NCI-H524 treated with DMSO at 0.1 percent for 48 hours (cell line): ENCODE data around the gene FARP2.
"Not testable (repeated sequence)": the region's sequence is repeated elsewhere in the genome, so short reads cannot be mapped to it uniquely, and the experiment has no call there.

Experiments used
- DNase-seq: peaks from one replicate; lab custom pipeline; 2025; lab: John Stamatoyannopoulos, UW

Gene FARP2

GRCh38 chr2:241399941-241400922, 44.1 kb downstream of the FARP2 start:
- no peak for DNase-seq

DNA sequence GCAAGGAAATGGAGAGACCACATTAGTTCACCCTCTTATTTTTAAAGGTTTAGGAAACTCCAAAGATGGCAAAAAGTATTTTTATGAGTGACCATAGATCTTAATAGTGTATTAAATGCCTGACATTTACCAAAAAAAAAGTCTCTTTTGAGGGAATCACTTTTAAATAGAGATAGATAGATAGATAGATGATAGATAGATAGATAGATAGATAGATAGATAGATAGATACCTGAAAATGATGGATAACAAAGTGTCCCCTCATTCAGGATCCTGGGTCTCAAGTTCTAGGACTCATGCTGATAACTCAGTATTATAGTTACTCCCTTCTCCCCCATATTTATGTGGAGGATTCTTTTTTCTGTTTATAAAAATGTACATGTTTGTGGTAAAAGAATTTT, 52.8 kb downstream of the FARP2 start:
- no peak for DNase-seq

- DNase-seq: no peak
These were observed 54.7 kb downstream of the FARP2 start for GRCh38 chr2:241410739-241411176.

- peak; percentile 11 for DNase-seq
These were observed 56.1 kb downstream of the FARP2 start for GRCh38 chr2:241412144-241412543.

DNA sequence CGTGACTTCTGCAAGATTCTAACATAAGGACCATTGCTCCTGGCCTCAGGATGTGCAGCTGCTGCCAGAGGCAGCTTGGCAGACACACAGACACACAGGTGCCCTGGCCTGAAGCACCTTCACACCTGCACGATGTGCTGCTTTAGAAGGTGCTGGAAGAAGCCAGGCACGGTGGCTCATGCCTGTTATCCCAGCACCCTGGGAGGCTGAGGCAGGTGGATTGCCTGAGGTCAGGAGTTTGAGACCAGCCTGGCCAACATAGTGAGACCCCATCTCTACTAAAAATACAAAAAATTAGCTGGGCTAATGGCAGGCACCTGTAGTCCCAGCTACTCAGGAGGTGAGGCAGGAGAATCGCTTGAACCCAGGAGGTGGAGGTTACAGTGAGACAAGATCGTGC, 57.4 kb downstream of the FARP2 start:
- DNase-seq: not testable (repeated sequence)

DNA sequence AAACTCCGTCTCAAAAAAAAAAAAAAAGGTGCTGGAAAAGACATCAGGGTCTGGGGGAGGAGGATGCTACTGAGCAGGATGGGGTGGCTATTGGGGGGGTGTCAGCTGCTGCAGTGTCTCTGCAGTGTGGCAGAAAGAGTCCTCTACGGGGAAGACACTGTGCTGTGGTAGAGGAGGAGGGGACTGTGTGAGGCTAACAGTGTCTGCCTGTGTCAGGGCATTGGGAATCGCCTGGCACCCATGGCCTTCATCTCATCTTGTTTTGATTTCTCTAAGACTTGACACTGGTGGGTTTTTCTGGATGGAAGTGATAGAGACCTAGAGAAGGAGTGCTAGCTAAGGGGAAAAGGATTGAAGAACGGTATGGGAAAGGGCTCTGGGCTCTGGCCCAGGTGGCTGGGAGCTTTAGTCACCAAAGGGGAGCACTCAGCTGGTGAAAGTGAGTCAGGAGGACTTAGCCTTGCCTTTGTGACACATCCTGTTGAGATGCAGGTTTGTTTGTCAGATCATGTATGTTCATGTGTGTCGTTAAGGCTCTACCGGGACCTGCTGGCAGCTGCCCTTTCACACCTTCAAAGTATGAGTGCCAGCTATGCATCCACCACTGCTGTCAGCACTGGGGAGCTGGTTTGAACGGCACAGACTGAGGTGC, 58.0 kb downstream of the FARP2 start:
- no peak for DNase-seq

- DNase-seq: no peak
These were observed 59.1 kb downstream of the FARP2 start for GRCh38 chr2:241415196-241415595.

- no peak for DNase-seq
These were observed 61.5 kb downstream of the FARP2 start for GRCh38 chr2:241417626-241418025.

DNA sequence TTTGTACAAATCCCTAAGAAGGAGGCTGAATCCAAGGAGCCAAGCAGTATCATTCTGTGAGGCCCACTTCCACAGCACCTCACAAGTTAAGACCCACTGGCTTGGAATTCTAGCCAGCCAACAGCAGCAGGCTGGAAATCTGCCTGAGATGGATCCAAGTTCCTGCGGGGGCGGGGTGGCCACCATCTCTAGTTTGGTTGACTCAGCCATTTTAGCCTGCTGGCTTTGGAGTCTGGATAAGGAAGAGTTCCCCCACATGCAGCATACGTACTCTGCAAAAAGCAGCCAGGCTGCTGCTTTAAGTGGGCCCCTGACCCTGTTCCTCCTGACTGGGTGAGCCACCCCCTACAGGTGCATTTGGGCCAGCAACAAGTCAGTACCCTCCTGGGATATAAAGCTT, 65.2 kb downstream of the FARP2 start:
- DNase-seq: no peak

DNA sequence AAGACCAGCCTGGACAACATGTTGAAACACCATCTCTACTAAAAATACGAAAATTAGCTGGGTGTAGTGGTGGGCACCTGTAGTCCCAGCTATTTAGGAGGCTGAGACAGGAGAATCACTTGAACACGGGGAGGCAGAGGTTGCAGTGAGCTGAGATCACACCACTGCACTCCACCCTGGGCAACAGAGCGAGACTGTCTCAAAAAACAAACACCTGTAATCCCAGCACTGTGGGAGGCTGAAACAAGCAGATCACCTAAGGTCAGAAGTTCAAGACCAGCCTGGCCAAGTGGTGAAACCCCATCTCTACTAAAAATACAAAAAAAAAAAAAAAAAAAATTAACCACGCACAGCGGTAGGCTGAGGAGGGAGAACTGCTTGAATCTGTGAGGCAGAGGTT, 65.9 kb downstream of the FARP2 start:
- DNase-seq: not testable (repeated sequence)

- DNase-seq: no peak
These were observed 66.3 kb downstream of the FARP2 start for GRCh38 chr2:241422350-241422749.

- DNase-seq: not testable (repeated sequence)
These were observed 67.4 kb downstream of the FARP2 start for GRCh38 chr2:241423489-241423888.

GRCh38 chr2:241425368-241425767, 69.3 kb downstream of the FARP2 start:
- no peak for DNase-seq

- no peak for DNase-seq
These were observed 74.1 kb downstream of the FARP2 start for GRCh38 chr2:241430178-241430577.

DNA sequence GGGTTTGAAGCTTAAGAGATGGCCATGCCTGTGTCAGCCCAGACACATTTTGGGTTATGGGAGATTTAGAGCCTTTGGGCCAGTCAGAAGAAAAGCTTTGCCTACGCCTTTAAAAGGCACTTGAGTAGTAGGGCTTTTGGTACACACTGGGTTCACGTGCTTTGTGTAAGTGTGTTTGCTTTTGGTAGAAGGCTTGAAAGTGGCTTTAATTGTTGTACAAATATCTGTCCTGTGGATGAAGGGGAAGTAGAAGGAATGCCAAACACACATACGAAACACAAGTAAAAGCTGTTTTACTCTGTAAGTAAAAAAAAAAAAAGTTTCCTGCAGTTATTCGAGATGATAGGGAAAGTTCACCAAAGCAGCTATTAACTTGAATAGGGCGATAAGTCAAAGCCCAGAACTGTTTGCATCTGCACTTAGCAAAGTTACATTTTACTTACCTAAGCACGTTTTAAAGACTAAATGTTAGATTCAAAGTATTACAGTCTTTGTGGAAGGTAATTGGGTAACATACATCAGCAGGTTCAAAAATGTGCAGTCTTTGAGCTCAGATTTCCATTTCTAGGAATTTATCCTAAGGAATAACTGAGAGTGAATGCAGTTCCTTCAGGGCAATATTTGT, 76.9 kb downstream of the FARP2 start:
- no peak for DNase-seq

GRCh38 chr2:241437179-241437578, 81.1 kb downstream of the FARP2 start:
- DNase-seq: no peak

DNA sequence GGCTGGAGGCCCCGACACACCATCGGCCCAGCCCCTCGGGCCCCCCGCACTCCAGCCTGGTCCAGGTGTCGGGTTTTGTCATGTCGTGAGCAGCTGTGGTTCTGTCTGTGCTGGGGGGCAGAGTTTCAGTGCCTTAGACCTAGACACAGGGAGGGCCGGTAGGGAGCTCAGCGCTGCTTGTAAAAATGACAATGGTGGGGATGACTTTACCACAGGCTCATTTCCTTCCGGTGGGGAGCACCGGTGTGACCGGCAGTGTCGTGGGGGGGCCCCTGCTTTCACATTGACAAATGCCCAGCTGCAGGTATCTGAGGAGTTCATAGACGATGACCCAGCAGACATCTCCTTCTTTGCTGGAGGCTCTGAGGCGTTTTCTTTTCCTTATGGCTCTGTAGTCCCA, 85.4 kb downstream of the FARP2 start:
- no peak for DNase-seq

GRCh38 chr2:241443486-241444223, 87.6 kb downstream of the FARP2 start:
- DNase-seq: no peak

DNA sequence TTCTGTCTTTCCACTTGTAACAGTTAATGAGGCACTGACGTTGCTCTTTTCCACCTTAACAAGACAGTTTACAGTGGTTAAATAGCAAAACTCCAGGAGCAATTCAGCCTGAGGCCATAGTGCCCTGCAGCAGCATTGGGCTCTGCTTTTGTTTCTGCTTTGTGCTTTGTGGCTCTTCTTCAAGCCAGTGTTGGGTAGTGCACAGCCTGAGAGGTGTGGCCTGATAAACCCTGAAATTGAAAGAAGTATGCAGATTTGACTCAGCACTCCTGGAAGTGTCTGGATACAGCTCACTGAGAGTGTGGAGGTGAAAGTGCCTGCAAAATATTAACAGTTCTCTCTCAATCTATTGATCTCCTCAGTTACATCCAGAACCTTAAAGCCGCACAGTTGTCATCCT, 89.3 kb downstream of the FARP2 start:
- no peak for DNase-seq

- not testable (repeated sequence) for DNase-seq
These were observed 94.0 kb downstream of the FARP2 start for GRCh38 chr2:241450092-241450491.

- DNase-seq: no peak
These were observed 95.9 kb downstream of the FARP2 start for GRCh38 chr2:241451840-241452506.
